Upper lobe of left lung (tissue), 4 donors: Measurements from ENCODE around the gene CHMP4A.

Experiments used
- EP300 ChIP-seq, 4 donors: sonication (generic); formaldehyde crosslinking; IDR thresholded peaks; one replicate each; pipeline ENCODE4 v1.5.1; 2017; ENCODE audit warnings: antibody characterized with exemption in 4 of 4, control low read depth in 2 of 4
- TF ChIP-seq, protein P1 (sequence below), 6 experiments: fragments of 450-650 bp in 4 of 6; fragments of 200-600 bp in 2 of 6; sonication (generic) in 2 of 6; IDR thresholded peaks; one replicate each; pipeline ENCODE4 v1.5.1; 2016 to 2019; ENCODE audit warnings: antibody characterized with exemption in 6 of 6

DNA sequence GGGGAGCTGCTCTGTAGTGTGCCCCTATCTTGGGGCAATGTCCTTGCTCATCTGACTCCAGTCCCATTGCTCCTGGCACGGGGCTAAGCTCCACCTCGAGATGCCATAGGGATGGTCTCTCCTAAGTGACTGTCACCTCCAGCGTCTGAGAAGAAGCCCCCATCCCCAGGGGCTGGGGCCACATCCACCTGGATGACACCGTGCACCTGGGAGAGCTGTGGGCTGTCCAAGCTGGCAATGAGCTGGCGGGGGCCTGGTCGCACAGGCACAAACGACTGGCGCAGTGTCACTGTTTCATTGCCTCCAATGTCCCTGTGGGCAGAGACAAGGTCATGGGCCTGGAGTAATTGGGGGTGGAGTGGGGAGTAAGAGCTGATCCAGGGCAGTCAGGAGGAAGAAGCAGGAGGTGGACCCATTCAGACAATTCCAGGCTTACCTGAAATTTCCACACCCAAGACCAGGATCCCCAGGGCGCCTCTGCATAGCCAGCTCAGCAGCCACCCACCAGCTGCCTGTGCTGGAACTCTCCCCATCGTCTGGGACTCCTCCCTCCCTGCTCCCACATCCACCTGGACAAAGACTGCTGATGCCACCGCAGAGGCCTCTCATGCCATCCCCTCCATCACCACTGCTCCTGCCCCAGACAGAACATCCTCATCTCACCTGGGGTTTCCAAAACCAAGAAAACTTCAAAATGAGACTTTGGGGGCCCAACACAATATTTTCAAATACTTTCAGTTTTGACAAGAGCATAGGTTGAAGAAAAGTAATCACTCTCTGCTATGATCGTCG is 36.1 kb upstream of the CHMP4A start:
- TF ChIP-seq EP300 (IDR thresholded peaks at IDR 0.05) = no peak
- TF ChIP-seq, protein P1, sequence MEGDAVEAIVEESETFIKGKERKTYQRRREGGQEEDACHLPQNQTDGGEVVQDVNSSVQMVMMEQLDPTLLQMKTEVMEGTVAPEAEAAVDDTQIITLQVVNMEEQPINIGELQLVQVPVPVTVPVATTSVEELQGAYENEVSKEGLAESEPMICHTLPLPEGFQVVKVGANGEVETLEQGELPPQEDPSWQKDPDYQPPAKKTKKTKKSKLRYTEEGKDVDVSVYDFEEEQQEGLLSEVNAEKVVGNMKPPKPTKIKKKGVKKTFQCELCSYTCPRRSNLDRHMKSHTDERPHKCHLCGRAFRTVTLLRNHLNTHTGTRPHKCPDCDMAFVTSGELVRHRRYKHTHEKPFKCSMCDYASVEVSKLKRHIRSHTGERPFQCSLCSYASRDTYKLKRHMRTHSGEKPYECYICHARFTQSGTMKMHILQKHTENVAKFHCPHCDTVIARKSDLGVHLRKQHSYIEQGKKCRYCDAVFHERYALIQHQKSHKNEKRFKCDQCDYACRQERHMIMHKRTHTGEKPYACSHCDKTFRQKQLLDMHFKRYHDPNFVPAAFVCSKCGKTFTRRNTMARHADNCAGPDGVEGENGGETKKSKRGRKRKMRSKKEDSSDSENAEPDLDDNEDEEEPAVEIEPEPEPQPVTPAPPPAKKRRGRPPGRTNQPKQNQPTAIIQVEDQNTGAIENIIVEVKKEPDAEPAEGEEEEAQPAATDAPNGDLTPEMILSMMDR (IDR thresholded peaks at IDR 0.05) = no peak
